AG10803 (cell line): Measurements from ENCODE around the gene GATB.
A peak's percentile ranks its signal among the peaks of the same experiment; 100 is the strongest.

Experiments
- DNase-seq: peaks from one replicate; pipeline ENCODE4 v3.0.0; 2010; ENCODE audit warnings: low read depth
- H3K4me3 ChIP-seq: 2 replicates; pipeline ENCODE4 v1.5.1; 2011; ENCODE audit warnings: mild to moderate bottlenecking, low read length, control low read depth
- CTCF ChIP-seq: conservative IDR thresholded peaks from 2 replicates; pipeline ENCODE4 v1.5.1; 2011; ENCODE audit warnings: mild to moderate bottlenecking, low read length, control low read depth, inconsistent platforms

The GATB gene

DNA sequence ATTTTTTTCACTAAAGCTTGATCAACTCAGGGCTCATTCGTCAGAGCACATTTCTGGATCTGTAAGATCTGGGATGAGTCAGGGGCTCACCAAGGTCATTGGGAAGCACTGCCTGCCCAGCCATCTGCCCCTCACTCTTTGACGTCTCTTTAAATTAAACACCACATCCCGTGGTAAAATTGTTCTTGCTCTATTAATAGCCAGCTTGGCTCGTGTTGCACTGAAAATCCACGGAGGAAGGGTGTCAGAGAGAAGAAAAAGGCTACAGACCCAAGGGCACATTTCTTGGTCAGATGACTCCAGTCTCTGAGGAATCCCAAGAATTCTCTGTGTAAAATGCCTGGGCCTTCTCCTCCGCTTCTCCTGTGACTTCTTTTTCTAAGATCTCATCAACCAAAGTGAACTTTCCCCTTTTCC lies 45.7 kb upstream of the GATB start:
- DNase-seq = peak; percentile 89
- H3K4me3 ChIP-seq = no peak overlapping the region
- no peak for TF ChIP-seq CTCF

GRCh38 chr4:151804821-151805220 lies 44.0 kb upstream of the GATB start:
- no peak for DNase-seq
- no peak overlapping the region for H3K4me3 ChIP-seq
- no peak for TF ChIP-seq CTCF

GRCh38 chr4:151804086-151804630 lies 43.4 kb upstream of the GATB start:
- DNase-seq = no peak
- no peak overlapping the region for H3K4me3 ChIP-seq
- no peak for TF ChIP-seq CTCF

GRCh38 chr4:151803246-151803645 lies 42.4 kb upstream of the GATB start:
- no peak overlapping the region for H3K4me3 ChIP-seq
- no peak for TF ChIP-seq CTCF

DNA sequence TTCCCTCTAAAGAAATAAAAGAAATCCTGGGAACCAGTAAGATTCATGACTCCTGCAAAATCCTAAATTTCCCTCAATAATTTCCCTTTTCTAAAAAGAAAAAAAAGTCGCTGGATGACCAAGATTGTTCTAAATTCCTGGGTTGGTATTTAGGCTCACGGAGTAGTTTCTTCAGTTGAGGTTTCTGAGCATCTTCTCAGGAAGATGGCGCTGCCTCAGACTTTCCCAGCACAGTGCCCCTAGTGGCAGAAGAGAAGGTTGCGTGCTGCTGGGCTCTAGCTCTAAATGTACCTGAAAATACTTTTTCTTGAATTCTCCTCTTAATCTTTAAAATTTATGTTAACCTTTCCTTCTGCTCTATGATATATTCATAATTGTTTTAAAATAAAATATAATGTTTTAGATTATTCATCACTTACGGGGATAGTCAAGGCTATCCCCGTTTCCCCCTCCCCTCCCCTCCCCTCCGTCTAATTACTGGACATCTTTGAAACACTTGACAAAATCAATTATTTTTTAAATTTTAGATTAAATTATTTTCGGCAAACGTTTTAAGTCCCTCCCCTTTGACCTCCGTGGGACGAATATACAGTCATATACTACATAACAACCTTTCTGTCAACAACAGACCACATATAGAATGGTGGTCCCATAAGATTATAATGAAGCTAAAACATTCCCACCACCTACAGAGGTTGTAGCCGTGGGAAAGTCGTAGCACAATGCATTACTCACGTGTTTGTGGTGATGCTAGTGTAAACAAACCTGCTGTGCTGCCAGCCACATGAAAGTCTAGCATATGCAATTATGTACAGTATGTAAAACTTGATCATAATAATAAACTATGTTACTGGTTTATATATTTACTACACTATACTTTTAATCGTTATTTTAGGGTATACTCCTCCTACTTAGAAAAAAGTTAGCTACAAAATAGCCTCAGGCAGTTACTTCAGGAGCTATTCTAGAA lies 41.0 kb upstream of the GATB start:
- DNase-seq = peak; percentile 44
- H3K4me3 ChIP-seq = no peak overlapping the region
- peak; percentile 69 for TF ChIP-seq CTCF

More at GRCh38 chr4:151803246-151803645, 42.4 kb upstream of the GATB start:
- no peak for DNase-seq

DNA sequence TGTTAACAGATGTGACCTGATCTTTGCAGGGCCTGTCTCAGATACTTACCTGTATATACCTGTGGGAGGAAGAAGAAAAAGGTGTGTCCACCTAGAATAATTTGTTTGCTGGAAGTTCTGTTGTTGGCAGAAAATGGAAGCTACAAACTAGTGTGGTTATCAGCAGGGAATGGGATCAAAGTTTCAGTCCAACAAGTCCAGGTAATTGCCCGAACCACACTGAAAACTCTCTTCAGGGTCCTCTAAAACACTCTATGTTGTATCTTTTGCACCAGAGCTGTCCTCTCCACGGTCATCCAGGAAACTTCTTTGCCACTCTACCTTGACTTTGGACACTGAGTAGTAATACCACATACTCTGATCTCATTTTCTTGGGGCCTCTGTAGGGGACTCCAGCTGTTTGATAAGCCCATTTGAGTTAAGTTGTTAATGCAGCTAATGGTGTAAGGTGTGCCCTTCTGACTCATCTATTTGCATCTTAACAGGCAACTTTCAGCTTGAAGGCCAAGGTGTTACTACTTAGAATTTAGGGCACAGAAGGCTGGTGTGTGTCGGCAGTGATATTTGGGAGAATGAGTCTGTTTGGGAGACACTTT lies 38.7 kb upstream of the GATB start:
- no peak for TF ChIP-seq CTCF
- H3K4me3 ChIP-seq = no peak overlapping the region
- DNase-seq = no peak
